ENCODE measurements around the gene SPON1.
"Not testable (repeated sequence)": the region's sequence is repeated elsewhere in the genome, so short reads cannot be mapped to it uniquely, and the experiment has no call there.

Gene SPON1

GRCh38 chr11:13962562-13963168 is at the start of gene SPON1:
Gene SPON1 (plus strand): TSS chr11:13962723. CDS start chr11:13962905, 182 bp downstream.
- DNase-seq: no peak

GRCh38 chr11:13917264-13917663 is 45.3 kb upstream of the SPON1 start:
- DNase-seq: no peak

DNA sequence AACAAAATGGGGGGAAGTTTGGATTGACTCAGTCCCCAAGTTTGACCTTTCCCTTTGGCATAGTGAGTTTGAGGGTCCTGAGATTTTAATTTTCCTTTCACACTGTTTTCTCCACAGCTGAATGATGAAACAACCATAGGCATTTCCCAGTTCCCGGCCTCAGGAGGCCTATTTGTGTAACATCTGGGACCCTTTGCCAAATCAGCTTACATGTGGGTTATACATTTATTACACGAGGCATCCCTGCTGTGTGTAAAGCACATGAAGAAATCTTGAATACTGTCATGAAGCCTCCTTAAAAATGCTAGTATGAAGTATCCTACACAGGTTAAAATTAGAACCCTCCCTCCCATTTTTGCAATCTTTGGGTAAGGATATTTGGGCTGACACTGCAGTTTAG is 44.6 kb upstream of the SPON1 start:
- DNase-seq: no peak

DNA sequence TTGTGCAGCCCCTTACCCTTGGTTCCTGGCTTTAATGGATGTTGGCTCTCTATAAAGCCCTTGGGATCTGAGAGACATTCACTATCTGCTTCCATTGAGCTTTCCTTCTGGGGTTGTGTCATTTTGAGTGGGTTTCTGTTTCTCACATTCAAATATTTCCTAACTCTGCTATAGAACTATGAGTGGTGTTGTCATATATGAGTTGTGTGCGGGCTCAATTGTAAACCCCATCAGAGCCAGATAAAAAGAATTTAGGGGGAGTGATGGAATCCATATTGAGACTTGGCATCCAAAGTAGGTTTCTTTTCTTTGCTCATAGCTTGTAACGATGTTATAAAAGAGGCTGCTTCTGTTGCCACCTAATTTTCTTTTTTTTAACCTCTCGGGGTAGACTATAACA is 41.8 kb upstream of the SPON1 start:
- DNase-seq: no peak

DNA sequence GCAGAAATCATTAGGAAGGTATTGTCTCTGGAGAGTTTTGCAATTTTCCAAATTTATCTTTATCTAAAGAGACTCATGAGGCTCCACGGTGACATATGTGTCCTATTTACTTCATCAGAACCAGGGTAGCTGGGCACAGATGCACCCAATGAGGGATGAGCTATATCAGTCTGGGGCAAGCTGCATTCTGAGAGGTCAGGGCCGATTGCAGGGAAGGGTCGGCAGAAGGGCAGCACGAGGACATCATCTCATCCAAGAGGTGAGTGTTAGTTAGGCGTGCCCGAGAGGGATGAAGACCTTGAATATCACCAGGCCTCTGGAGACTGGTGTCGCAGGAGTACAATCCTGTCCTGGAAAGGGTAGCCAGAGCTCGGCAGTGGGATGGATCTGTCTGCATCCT is 41.0 kb upstream of the SPON1 start:
- DNase-seq: no peak

DNA sequence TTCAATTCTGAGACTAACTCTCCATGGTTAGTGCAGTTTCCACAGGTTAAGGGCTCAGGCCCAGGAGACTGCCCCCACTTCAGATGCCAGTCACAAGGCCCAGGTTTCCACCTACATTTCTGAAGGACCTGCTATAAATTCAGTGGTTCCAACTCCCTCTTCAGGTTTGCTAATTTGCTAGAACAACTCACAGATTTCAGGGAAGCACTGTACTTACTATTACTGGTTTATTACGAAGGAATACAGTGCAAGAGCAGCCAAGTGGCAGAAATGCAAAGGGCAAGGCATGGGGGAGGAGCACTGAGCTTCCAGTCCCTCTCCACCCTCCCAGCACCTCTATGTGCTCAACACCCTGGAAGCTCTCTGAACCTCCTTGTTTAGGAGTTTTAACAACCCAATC is 39.3 kb upstream of the SPON1 start:
- DNase-seq: no peak

- no peak for DNase-seq
Observed at GRCh38 chr11:13923716-13924650, 38.5 kb upstream of the SPON1 start.

DNA sequence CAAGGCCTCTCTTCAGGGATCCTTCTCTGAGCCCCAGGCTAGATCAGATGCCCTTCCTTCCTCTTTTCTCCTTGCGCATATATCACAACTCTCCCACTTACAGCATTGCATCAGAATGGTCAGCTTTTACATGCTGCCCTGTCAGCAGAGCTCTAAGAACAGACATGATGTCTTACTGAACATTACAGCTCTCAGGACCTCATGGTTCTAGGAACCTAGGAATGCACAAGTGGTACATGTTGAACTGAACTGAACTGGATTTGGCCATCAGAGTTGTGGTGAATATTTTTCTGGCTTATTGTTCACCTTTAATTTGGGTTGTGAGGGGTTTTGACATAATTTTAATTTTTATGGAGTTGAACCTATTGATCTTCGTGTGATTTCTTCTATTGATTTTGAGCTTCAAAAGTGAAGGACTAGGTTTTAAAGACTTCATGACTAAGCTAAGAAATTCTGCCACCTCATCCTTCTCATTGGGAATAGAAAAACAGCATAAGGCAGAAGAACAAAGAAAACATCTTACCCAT is 37.7 kb upstream of the SPON1 start:
- DNase-seq: no peak

- DNase-seq: not testable (repeated sequence)
Observed at GRCh38 chr11:13926366-13926765, 36.2 kb upstream of the SPON1 start.

DNA sequence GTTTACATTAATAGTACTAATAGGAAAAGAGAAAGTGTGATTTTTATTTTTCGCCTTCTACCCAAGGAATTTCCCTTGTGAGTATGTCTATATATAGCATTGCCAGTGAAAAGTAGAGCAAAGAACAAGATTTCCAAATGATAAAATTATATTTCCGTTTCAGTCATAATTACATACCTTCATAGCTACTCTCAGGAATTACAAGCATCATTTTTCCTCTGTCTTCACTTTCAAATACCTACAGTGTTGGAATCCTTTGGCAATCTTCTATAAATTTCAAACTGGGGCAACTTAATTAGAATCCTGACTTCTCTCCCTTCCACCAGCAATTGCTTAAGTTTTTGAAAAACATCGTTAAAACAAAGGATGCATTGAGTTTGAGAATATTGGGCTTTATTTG is 35.5 kb upstream of the SPON1 start:
- DNase-seq: no peak

- DNase-seq: no peak
Observed at GRCh38 chr11:13927481-13927880, 35.0 kb upstream of the SPON1 start.

DNA sequence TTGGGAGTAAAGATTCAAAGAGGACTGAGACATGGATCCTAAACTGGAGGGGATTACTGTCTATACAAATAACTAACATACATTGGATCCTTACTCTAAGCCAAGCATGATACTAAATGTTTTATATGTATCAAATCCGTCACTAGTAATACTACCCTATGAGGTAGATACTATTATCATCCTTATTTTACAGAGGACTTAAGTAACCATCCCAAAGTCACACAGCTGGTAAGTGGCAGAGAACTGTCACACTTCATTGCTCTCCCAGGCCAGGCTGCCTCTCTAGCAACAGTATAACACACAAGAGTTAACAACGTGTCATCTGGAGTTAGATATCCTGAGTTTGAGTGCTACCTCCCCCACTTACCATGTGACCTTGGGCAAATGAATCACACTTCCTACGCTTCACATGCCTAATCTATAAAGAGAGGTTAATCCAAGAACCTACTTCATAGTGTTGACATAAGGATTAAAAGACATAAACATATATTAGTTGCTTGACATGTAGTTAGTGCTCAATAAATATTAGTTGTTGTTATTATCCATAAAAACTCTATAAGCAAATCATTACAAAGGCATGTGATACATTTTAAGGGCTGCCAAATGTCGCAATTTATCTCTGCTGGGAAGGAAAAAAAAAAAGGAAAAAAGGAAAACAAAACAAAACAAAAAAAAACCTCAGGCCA is 33.8 kb upstream of the SPON1 start:
- DNase-seq: no peak

DNA sequence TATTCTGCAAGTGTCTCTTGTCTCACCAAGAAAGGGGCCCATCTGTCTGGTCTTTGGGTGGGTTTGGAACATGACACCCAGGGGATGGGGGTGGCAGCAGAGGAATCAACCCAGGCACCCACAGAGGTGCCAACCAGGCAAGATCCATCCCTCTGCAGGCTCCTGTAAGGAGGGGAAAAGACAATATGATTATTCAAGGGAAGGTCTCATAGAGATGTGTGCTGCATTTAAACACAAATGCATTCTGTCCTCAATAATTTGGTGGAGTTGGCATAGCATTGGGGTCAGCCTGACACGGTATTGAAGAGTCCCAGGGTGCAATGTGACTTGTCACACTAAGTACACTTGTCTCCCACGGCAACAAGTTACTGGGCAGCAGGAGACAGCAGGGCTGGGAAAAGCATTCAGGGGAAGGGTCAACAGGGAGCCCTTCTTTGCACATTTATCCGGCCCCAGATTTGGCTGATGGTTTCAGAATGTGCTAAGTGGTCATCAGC is 33.1 kb upstream of the SPON1 start:
- no peak for DNase-seq

DNA sequence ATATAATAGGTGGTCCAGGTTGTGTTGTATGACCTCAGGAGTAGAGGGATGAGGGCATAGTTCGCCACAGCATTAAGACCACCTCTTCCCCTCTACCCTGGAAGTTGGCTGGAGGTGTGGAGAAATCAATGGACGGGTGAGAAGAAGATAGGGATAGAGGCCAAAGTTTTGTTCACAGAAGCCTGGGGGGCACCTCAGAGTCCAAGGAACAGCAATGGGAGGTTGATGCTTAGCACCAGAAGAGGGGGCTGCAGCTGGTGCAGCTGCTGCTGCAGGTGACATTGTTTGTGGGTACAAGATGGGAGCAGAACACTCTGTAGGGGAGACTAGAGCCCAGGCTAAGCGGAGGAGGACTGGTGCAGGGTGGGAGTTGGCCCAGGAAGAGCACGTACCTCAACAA is 31.2 kb upstream of the SPON1 start:
- DNase-seq: no peak

GRCh38 chr11:13937154-13937553 is 25.4 kb upstream of the SPON1 start:
- DNase-seq: not testable (repeated sequence)

DNA sequence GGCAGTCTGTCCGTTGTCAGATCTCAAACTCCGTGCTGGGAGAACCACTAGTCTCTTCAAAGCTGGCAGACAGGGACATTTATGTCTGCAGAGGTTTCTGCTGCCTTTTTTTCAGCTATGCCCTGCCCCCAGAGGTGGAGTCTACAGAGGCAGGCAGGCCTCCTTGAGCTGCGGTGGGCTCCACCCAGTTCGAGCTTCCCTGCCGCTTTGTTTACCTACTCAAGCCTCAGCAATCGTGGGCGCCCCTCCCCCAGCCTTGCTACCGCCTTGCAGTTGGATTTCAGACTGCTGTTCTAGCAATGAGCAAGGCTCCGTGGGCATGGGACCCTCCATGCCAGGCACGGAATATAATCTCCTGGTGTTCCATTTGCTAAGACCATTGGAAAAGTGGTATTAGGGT is 23.7 kb upstream of the SPON1 start:
- not testable (repeated sequence) for DNase-seq

- no peak for DNase-seq
Observed at GRCh38 chr11:13939961-13940906, 22.3 kb upstream of the SPON1 start.

DNA sequence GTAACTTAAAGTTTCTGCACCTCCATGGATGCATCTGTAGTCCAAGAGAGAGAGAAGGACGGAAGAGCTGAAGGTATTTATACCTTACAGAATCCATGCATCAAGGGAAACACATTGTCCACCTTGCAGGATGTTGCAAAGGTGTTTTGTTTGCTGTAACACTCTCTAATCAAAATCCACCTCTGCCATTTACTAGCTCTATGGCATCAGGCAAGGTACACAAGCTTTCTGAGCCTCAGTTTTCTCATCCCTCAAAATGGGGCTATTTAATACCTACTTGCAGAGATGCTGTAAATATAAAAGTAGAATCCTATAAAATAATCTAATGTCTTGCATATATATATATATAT is 21.6 kb upstream of the SPON1 start:
- DNase-seq: no peak

- no peak for DNase-seq
Observed at GRCh38 chr11:13941775-13942174, 20.7 kb upstream of the SPON1 start.

DNA sequence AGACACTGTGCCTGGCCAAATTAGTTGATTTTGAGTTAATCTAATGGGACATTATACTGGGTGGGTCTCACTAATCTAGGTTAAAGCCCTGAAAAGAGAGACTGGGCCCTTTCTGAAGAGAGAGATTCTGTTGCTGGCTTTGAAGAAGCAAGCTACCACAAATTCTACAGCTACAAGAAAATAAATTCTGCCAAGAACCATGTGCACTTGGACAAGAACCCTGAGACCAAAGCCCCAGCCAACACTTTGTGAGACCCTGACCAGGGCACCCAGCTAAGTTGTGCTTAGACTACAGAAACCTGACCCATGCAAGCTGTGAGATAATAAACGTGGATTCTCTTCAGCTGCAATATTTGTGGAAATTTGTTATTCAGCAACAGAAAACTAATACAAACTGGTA is 20.1 kb upstream of the SPON1 start:
- no peak for DNase-seq

GRCh38 chr11:13942971-13943381 is 19.5 kb upstream of the SPON1 start:
- no peak for DNase-seq

GRCh38 chr11:13944016-13944415 is 18.5 kb upstream of the SPON1 start:
- DNase-seq: no peak

All from NCI-H2081 treated with DMSO at 0.1 percent for 48 hours (cell line).